Endothelial cell of umbilical vein (primary cell): ENCODE data around the gene SCN7A. TPM values are rescaled to one million over a fixed set of nuclear protein-coding genes. Genes with fewer than 3 reads are reported as not detected.

Experiments used
- BruUV-seq: library from RNA; stranded (reverse); fragments of 400-500 nt; replicated peaks from 2 replicates; lab custom pipeline; 2021; lab: Mats Ljungman, UMichigan
- CTCF ChIA-PET: fragments of 300-600, 350-600 bp; sonication (Branson Sonifier 250); formaldehyde crosslinking; loops from one replicate; lab custom pipeline; 2021; ENCODE audit warnings: antibody characterized with exemption, inconsistent platforms; lab: Charles Lee
- POLR2A ChIA-PET: fragments of 300-600, 350-600 bp; sonication (Branson Sonifier 250); formaldehyde crosslinking; loops from one replicate; lab custom pipeline; 2021; ENCODE audit warnings: antibody characterized with exemption, inconsistent platforms; lab: Charles Lee
- DNase-seq: peaks from one replicate; pipeline ENCODE4 v3.0.0-alpha.2; 2011; ENCODE audit warnings: low read depth, low spot score
- FAIRE-seq: peaks from 2 replicates; lab custom pipeline; 2011; peaks lifted over from hg19 to GRCh38; lab: Jason Lieb, UNC
- H2AFZ ChIP-seq: 2 replicates; pipeline ENCODE4 v1.6.0; 2012; ENCODE audit warnings: low read depth, low read length, control low read depth, inconsistent platforms
- H3K27ac ChIP-seq: 2 replicates; pipeline ENCODE4 v1.5.1; 2011; ENCODE audit warnings: low read depth, mild to moderate bottlenecking, control low read depth, low read length, moderate library complexity; ENCODE audit not compliant: insufficient read depth
- H3K27me3 ChIP-seq, 2 experiments: 2 replicates each; pipeline versions ENCODE4 v1.6.0 to v1.6.1; 2011; ENCODE audit warnings: low read length in 2 of 2, mixed read lengths in 1 of 2; ENCODE audit not compliant: control insufficient read depth in 2 of 2, insufficient read depth in 2 of 2
- H3K36me3 ChIP-seq, 2 experiments: 2 replicates in 1 of 2; 3 replicates in 1 of 2; pipeline ENCODE4 v1.5.1; 2011; ENCODE audit warnings: low read length in 2 of 2, mild to moderate bottlenecking in 1 of 2, moderate library complexity in 1 of 2; ENCODE audit not compliant: control insufficient read depth in 2 of 2, insufficient read depth in 2 of 2; ENCODE audit errors: extremely low read depth in 1 of 2
- H3K4me1 ChIP-seq: 3 replicates; pipeline ENCODE4 v1.5.1; 2011; ENCODE audit warnings: mild to moderate bottlenecking, low read length; ENCODE audit not compliant: control insufficient read depth, insufficient read depth; ENCODE audit errors: extremely low read depth
- H3K4me2 ChIP-seq: 2 replicates; pipeline ENCODE4 v1.6.1; 2011; ENCODE audit warnings: low read length, control low read depth, mixed read lengths; ENCODE audit not compliant: insufficient read depth
- H3K4me3 ChIP-seq, 3 experiments: fragments of 200-600 bp in 1 of 3; sonication (generic), shearing (Covaris generic) in 1 of 3; replicated peaks in 1 of 3; 2 replicates each; pipeline ENCODE4 v1.5.1; 2011 to 2016; ENCODE audit warnings: control low read depth in 3 of 3, low read length in 3 of 3, mild to moderate bottlenecking in 2 of 3, inconsistent platforms in 1 of 3, low read depth in 1 of 3, moderate library complexity in 1 of 3; ENCODE audit not compliant: insufficient read depth in 1 of 3
- H3K79me2 ChIP-seq: 2 replicates; pipeline ENCODE4 v1.6.0; 2012; ENCODE audit warnings: low read length, inconsistent platforms; ENCODE audit not compliant: control insufficient read depth, insufficient read depth
- H3K9ac ChIP-seq: replicated peaks from 2 replicates; pipeline ENCODE3; 2011; ENCODE audit warnings: low read length, control low read depth; ENCODE audit not compliant: insufficient read depth; ENCODE audit errors: extremely low read depth
- H3K9me1 ChIP-seq: replicated peaks from 3 replicates; pipeline ENCODE4 v1.6.0; 2011; ENCODE audit warnings: mild to moderate bottlenecking, low read length; ENCODE audit not compliant: control insufficient read depth, insufficient read depth; ENCODE audit errors: extremely low read depth
- H3K9me3 ChIP-seq: replicated peaks from 2 replicates; pipeline ENCODE4 v1.5.1; 2012; ENCODE audit warnings: low read length, inconsistent platforms; ENCODE audit not compliant: control insufficient read depth, insufficient read depth
- H4K20me1 ChIP-seq: replicated peaks from 2 replicates; pipeline ENCODE3; 2011; ENCODE audit warnings: mild to moderate bottlenecking, low read length; ENCODE audit not compliant: control insufficient read depth, insufficient read depth; ENCODE audit errors: extremely low read depth
- CTCF ChIP-seq, 2 donors: IDR thresholded peaks; 1 replicate in 1 of 2; 2 replicates in 1 of 2; pipeline ENCODE4 v1.5.1; 2011; ENCODE audit warnings: low read length in 2 of 2, mild to moderate bottlenecking in 2 of 2, moderate library complexity in 2 of 2, control low read depth in 1 of 2, inconsistent platforms in 1 of 2, low read depth in 1 of 2; ENCODE audit not compliant: insufficient read depth in 1 of 2; ENCODE audit errors: extremely low read depth in 1 of 2
- EZH2 ChIP-seq: IDR thresholded peaks from 2 replicates; pipeline ENCODE4 v1.6.1; 2012; ENCODE audit warnings: borderline replicate concordance, low read depth, mild to moderate bottlenecking, moderate library complexity, low read length, inconsistent platforms; ENCODE audit not compliant: severe bottlenecking
- FOS ChIP-seq: IDR thresholded peaks from 2 replicates; pipeline ENCODE4 v1.6.1; 2011; ENCODE audit warnings: mild to moderate bottlenecking, low read length, moderate library complexity, borderline replicate concordance; ENCODE audit not compliant: insufficient read depth
- GATA2 ChIP-seq: IDR thresholded peaks from 2 replicates; pipeline ENCODE4 v1.7.0; 2011; ENCODE audit warnings: low read depth, mild to moderate bottlenecking, moderate library complexity, mixed read lengths, low read length; ENCODE audit not compliant: insufficient read length, insufficient read depth
- JUN ChIP-seq: IDR thresholded peaks from 2 replicates; pipeline ENCODE4 v1.6.1; 2011; ENCODE audit warnings: borderline replicate concordance, low read depth; ENCODE audit not compliant: insufficient read length, insufficient read depth
- MAX ChIP-seq: IDR thresholded peaks from 2 replicates; pipeline ENCODE4 v1.6.1; 2011; ENCODE audit not compliant: insufficient read depth, insufficient read length
- MYC ChIP-seq: IDR thresholded peaks from one replicate; pipeline ENCODE4 v1.6.1; 2011; ENCODE audit warnings: mild to moderate bottlenecking, low read depth, low read length
- POLR2A ChIP-seq: IDR thresholded peaks from 2 replicates; pipeline ENCODE4 v1.6.1; 2012; ENCODE audit warnings: low read depth, mild to moderate bottlenecking, control low read depth, low read length
- dilution Hi-C: fragments of 300-500 bp; cut with MboI; formaldehyde crosslinking; loops from one replicate; pipeline ENCODE4 v1.15.0; 2019; ENCODE audit warnings: low sequenced_read_pairs; ENCODE audit not compliant: extremely low pct_ligation_motif_present
- intact Hi-C: fragments of 100-400 bp; cut with micrococcal nuclease; formaldehyde crosslinking; loops from one replicate; pipeline ENCODE4 v1.10.0; 2022
- polyA plus RNA-seq, 4 experiments: library from polyadenylated mRNA; depleted of rRNA in 3 of 4; stranded (reverse) in 3 of 4; unstranded in 1 of 4; fragments of >200 nt; gene quantifications; 2 replicates each; pipeline versions ENCODE4 v1.2.1 to v1.2.3, GENCODE V29; 2011 to 2012; ENCODE audit warnings: missing spikeins in 1 of 4
- total RNA-seq: library from RNA; stranded (reverse); gene quantifications from 2 replicates; pipeline ENCODE4 v1.2.3, GENCODE V29; 2021

Gene SCN7A
- total and polyA plus RNA-seq, 2 donors (not counting 3 experiments of a cell fraction or from before 2014, with no cell fraction given) = not detected

- Histone ChIP-seq H3K4me1 (no peaks in the 10 kb centered on the region), H3K27ac (no peak overlapping the region), H2AFZ (no peak overlapping the region), H4K20me1 (no peaks in the 10 kb centered on the region), H3K27me3 (no peaks in the 10 kb centered on the region), H3K9ac (no peak overlapping the region), H3K79me2 (no peaks in the 10 kb centered on the region), H3K9me3 (no peaks in the 10 kb centered on the region), H3K4me2 (no peak overlapping the region), H3K9me1 (no peaks in the 10 kb centered on the region), H3K4me3 (no peak overlapping the region), H3K36me3 (no peaks in the 10 kb centered on the region)
- intact Hi-C loops = no loop called here
- ChIA-PET POLR2A (no interaction called here), CTCF (no interaction called here)
- FAIRE-seq (no peak), DNase-seq (no peak)
- TF ChIP-seq POLR2A (no peak), CTCF (IDR thresholded peaks at IDR 0.05; ENCODE audit: extremely low read depth in 1 of 2, insufficient read depth in 1 of 2, low read depth in 1 of 2, low read length in 2 of 2) (no peak), GATA2 (no peak), MAX (no peak), EZH2 (no peak), JUN (no peak), FOS (no peak), MYC (no peak)
- no TSS peak for BruUV-seq
- dilution Hi-C loops = no loop called here
Measured at GRCh38 chr2:166449439-166449838, 44.6 kb downstream of the SCN7A start.
